Measurements from ENCODE around the gene CYREN.
"Not testable (repeated sequence)": the region's sequence is repeated elsewhere in the genome, so short reads cannot be mapped to it uniquely, and the experiment has no call there.

The CYREN gene

DNA sequence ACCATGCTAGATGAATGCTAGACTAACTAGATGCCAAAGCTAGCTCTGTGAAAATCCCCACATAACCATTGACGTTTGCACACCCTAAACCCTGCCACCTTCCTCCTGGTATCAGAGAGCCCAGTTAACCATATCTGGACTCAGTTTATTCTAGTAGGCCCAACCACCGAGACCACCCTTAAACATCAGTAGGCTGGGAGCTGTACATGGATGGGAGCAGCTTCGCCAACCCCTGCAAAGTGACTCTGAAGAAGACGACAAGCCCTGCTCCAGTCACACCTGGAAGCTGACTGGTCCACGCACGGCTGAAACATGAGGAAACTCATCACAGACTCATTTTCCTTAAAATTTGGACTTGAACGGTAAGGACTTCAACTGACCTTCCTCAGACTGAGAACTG, 4.4 kb upstream of the CYREN start:
- DNase-seq = no peak

DNA sequence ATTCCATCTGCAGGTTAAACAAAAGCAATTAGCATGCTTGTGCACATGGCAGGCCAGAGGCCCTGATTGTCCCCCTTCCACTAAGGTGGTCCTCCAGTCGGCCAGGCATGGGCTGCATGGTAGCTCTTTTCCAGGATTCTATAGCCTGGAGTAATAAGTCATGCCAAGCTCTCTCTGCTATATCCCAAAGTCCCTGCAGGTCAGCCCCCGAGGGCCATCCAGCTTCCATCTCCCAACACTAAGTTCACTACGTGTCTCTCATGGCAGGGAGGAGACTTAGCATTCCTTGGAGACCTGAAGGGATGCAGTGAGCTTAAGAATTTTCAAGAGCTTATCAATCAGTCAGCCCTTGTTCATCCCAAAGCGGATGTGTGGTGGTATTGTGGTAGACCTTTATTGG, 3.4 kb upstream of the CYREN start:
- not testable (repeated sequence) for DNase-seq

- DNase-seq = not testable (repeated sequence)
Observed at GRCh38 chr7:135171581-135172291, 1.2 kb upstream of the CYREN start.

DNA sequence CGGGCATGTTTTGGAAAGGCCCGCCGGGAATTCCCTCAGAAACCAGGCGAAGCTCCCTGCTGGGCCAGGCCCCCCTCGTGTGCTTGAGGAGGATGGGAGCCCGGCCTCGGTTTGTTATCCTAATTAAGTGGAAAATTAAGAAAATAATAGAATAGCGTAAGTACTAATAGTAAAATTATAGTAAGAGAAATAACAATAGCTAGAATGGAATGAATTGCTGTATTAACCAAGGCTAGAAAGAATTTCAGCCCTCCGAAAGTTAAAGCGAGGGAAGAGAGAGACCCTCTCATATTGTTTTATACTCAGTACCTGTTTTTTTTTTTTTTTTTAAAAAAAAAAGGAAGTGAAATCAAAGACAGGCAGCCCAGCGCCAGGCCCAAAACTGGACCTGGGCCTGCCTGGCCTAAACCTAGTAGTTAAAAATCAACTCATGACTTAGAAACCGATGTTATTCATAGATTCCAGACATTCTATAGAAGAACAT, 533 bp upstream of the CYREN start:
- not testable (repeated sequence) for DNase-seq

DNA sequence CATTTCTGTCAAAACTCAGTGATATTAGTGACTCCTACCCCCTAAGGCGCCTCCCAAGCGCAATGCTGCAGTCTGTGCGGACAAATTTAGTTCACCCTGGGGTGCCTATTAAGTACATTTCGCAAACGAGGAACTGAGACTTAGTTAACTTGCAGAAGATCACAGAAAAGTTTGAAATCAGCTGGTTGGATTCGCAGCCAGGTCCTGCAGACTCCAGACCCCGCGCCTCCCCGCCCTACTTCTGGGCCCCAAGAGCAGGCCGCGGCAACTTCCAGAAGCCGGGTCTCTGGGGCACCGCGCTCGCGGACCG, 588 bp downstream of the CYREN start:
- no peak for DNase-seq

- DNase-seq = no peak
Observed at GRCh38 chr7:135169141-135169963, 1.2 kb downstream of the CYREN start.

- DNase-seq = no peak
Observed at GRCh38 chr7:135168489-135169140, 1.9 kb downstream of the CYREN start.

- no peak for DNase-seq
Observed at GRCh38 chr7:135168001-135168400, 2.5 kb downstream of the CYREN start.

- DNase-seq = no peak
Observed at GRCh38 chr7:135167365-135167917, 3.1 kb downstream of the CYREN start.

DNA sequence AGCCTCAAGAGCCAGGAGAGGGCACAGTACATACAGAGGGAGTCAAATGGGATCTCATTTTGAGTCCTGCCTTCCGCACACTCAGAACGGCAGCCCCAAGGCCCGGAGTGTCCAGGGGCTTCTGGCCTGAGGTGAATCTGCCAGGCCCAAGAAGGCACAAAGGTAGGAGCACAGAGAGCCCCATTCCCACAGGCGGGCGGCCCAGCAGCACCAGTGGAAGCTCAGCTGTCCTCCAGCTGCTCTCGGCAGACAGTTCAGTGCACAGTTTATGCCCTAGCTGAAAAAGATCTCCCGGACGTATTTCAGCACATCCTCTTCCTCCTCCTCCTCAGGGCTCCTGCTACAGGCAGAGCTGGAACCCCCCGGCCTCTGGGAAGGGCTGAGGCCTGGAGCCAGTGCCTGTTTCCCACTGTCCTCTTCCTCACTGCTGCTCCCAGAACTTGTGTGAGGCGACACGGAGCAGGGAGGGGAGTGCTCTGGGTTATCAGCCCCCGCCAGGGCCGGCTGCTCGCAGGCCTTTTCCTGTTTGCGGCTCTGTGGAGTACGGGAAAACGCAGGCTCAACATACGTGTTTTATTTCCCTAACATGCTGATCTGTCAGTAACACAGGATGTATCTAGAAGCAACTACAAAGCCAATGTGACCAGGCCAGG, 4.0 kb downstream of the CYREN start:
- no peak for DNase-seq

- DNase-seq = no peak
Observed at GRCh38 chr7:135165862-135166261, 4.6 kb downstream of the CYREN start.

DNA sequence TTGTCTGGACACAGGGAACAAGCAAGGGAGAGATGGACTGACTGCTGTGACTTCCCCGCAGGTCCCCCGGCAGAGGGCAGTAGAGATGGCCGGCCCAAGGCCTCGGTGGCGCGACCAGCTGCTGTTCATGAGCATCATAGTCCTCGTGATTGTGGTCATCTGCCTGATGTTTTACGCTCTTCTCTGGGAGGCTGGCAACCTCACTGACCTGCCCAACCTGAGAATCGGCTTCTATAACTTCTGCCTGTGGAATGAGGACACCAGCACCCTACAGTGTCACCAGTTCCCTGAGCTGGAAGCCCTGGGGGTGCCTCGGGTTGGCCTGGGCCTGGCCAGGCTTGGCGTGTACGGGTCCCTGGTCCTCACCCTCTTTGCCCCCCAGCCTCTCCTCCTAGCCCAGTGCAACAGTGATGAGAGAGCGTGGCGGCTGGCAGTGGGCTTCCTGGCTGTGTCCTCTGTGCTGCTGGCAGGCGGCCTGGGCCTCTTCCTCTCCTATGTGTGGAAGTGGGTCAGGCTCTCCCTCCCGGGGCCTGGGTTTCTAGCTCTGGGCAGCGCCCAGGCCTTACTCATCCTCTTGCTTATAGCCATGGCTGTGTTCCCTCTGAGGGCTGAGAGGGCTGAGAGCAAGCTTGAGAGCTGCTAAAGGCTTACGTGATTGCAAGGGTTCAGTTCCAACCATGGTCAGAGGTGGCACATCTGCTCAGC, 6.0 kb downstream of the CYREN start:
- DNase-seq = no peak

DNA sequence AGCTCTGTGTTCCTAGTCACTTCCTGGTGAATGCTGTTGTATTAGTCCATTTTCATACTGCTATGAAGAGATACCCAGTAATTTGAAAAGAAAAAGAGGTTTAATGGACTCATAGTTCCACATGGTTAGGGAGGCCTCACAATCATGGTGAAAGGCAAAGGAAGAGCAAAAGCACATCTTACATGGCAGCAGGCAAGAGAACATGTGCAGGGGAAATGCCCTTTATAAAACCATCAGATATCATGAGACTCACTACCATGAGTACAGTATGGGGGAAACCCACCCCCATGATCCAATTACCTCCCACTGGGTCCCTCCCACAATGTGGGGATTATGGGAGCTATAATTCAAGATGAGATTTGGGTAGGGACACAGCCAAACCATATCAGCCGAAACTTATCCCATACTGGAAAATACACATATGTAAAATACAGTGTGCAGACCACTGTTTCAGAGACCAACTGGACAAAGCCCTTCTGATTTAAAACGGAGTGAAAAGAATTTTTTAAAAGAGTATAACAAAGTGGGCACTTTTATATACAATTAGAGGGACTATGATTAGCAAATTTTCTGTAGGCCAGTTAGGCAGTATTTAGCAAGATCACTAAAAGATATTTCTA, 8.0 kb downstream of the CYREN start:
- no peak for DNase-seq

GRCh38 chr7:135161669-135162068, 8.8 kb downstream of the CYREN start:
- DNase-seq = no peak

- no peak for DNase-seq
Observed at GRCh38 chr7:135160858-135161653, 9.5 kb downstream of the CYREN start.

GRCh38 chr7:135160098-135160857, 10.2 kb downstream of the CYREN start:
- no peak for DNase-seq

GRCh38 chr7:135159359-135160085, 11.0 kb downstream of the CYREN start:
- DNase-seq = no peak

DNA sequence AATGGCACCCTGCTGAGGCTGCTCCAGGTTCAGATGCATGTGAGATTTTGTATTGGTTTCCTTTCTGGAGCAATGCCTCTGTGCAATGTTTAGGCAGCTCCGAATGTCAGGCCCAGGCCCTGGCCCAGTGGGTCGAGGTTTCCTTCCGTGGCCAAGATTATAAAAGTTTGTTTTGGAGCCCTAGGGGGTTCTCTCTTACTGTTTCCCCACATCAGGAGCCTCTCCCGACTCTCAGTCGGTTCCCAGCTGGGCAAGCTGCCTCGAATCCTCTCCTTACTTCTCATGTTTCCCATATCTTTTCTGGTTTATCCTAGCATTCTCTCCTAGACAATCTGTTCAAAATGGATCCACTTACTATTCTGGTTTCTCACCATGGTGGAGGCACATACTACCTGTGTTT, 11.6 kb downstream of the CYREN start:
- DNase-seq = no peak

DNA sequence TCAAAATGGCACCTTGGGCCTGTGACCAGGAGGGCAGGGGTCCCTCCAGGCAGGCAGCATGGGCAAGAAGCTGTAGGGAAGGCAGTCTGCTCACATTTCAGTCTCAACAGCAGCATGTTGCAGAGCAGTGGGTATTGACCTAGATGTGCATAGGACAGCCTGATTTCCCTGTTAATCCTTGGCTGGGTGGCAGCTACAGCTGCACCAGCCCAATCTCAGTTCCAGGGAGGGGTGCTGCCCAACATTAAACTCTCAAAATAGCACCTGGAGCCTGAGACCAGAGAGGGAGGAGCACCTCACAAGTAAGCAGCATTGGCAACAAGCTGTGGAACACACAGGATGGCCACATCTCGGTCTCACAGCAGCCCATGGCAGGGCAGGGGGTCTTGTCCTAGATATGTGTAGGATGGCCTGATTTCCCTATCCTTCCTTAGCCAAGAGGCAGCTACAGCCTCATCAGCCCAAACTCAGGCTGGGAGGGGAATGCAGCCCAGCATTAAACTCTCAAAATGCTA, 12.3 kb downstream of the CYREN start:
- no peak for DNase-seq

Measured in NCI-H2081 treated with DMSO at 0.1 percent for 48 hours (cell line).